HCT116 (cell line): ENCODE measurements around the gene GPR142. TPM values are rescaled to one million over a fixed set of nuclear protein-coding genes. Genes with fewer than 3 reads are reported as not detected.

Experiments
- ATAC-seq: fragments of 200-7000 bp; cut with Tn5 transposase; 2 replicates; pipeline ENCODE4 v1.9.1; 2020; ENCODE audit warnings: mild to moderate bottlenecking, moderate library complexity
- BruUV-seq: library from RNA; stranded (reverse); fragments of 400-500 nt; replicated peaks from 2 replicates; lab custom pipeline; 2021; lab: Mats Ljungman, UMichigan
- CTCF ChIA-PET: fragments of 300-600 bp; sonication (Branson Sonifier 250); formaldehyde crosslinking; loops from one replicate; lab custom pipeline; 2021; ENCODE audit warnings: antibody characterized with exemption; lab: Charles Lee
- POLR2A ChIA-PET: fragments of 300-600, 350-600 bp; sonication (Branson Sonifier 250); formaldehyde crosslinking; loops from one replicate; lab custom pipeline; 2021; ENCODE audit warnings: antibody characterized with exemption; lab: Charles Lee
- RAD21 ChIA-PET, 2 experiments: fragments of 300-600 bp; sonication (Branson Sonifier 250); formaldehyde crosslinking; loops; one replicate each; lab custom pipeline; 2023; ENCODE audit warnings: low total read pairs in 2 of 2; ENCODE audit not compliant: uncharacterized antibody in 2 of 2, unreplicated experiment in 2 of 2, low non-redundant PET in 1 of 2; lab: Charles Lee
- DNase-seq: peaks from one replicate; pipeline ENCODE4 v3.0.0-alpha.2; 2010; ENCODE audit warnings: low read depth, low spot score
- H2AFZ ChIP-seq: fragments of 200-600 bp; shearing (Covaris generic), sonication (generic); 2 replicates; pipeline ENCODE4 v1.6.1; 2017; ENCODE audit warnings: low read depth, mixed run types, mixed read lengths, antibody characterized with exemption, low read length; ENCODE audit not compliant: poor library complexity, severe bottlenecking
- H3K27ac ChIP-seq: 2 replicates; pipeline ENCODE4 v1.5.1; 2012; ENCODE audit warnings: low read depth, low read length
- H3K27me3 ChIP-seq: fragments of 200-600 bp; sonication (generic); 2 replicates; pipeline ENCODE4 v1.6.1; 2016; ENCODE audit warnings: mixed run types, low read length, mixed read lengths; ENCODE audit not compliant: insufficient read depth
- H3K36me3 ChIP-seq, 2 experiments: fragments of 200-500 bp in 1 of 2; fragments of 200-600 bp in 1 of 2; sonication (Bioruptor generic) in 1 of 2; sonication (generic) in 1 of 2; 2 replicates each; pipeline versions ENCODE4 v1.5.1 to v1.6.1; 2014 to 2016; ENCODE audit warnings: low read length in 2 of 2, inconsistent platforms in 1 of 2, mixed read lengths in 1 of 2, mixed run types in 1 of 2; ENCODE audit not compliant: insufficient read depth in 2 of 2, control insufficient read depth in 1 of 2
- H3K4me1 ChIP-seq, 2 experiments: fragments of 200-600 bp in 1 of 2; sonication (generic) in 1 of 2; 2 replicates each; pipeline versions ENCODE4 v1.5.1 to v1.6.1; 2012 to 2017; ENCODE audit warnings: low read length in 2 of 2, inconsistent platforms in 1 of 2, mild to moderate bottlenecking in 1 of 2, mixed read lengths in 1 of 2, mixed run types in 1 of 2, moderate library complexity in 1 of 2; ENCODE audit not compliant: insufficient read depth in 2 of 2, control insufficient read depth in 1 of 2
- H3K4me2 ChIP-seq: fragments of 200-600 bp; sonication (generic); 2 replicates; pipeline ENCODE4 v1.6.1; 2017; ENCODE audit warnings: mixed run types, low read length, mixed read lengths
- H3K4me3 ChIP-seq, 2 experiments: fragments of 200-600 bp in 1 of 2; sonication (generic) in 1 of 2; replicated peaks in 1 of 2; 2 replicates each; pipeline ENCODE4 v1.5.1; 2011 to 2016; ENCODE audit warnings: low read length in 2 of 2, control low read depth in 1 of 2, low read depth in 1 of 2, mild to moderate bottlenecking in 1 of 2, mixed read lengths in 1 of 2, mixed run types in 1 of 2
- H3K79me2 ChIP-seq: fragments of 200-600 bp; sonication (generic); 2 replicates; pipeline ENCODE4 v1.6.1; 2017; ENCODE audit warnings: mild to moderate bottlenecking, mixed run types, low read length, moderate library complexity, mixed read lengths; ENCODE audit not compliant: insufficient read depth
- H3K9ac ChIP-seq: fragments of 200-600 bp; sonication (generic); 2 replicates; pipeline ENCODE4 v1.6.1; 2016; ENCODE audit warnings: low read length, mixed read lengths
- H3K9me2 ChIP-seq: fragments of 200-600 bp; sonication (generic), shearing (Covaris generic); 2 replicates; pipeline ENCODE4 v1.6.1; 2017; ENCODE audit warnings: mixed run types, mild to moderate bottlenecking, moderate library complexity; ENCODE audit not compliant: insufficient read depth
- H3K9me3 ChIP-seq, 2 experiments: fragments of 200-500 bp in 1 of 2; fragments of 200-600 bp in 1 of 2; sonication (Bioruptor generic) in 1 of 2; sonication (generic) in 1 of 2; 2 replicates each; pipeline ENCODE4 v1.6.1; 2014 to 2017; ENCODE audit warnings: low read length in 2 of 2, mixed read lengths in 2 of 2, inconsistent platforms in 1 of 2, low read depth in 1 of 2, mild to moderate bottlenecking in 1 of 2, mixed run types in 1 of 2, moderate library complexity in 1 of 2; ENCODE audit not compliant: control insufficient read depth in 1 of 2, insufficient read depth in 1 of 2
- H4K20me1 ChIP-seq: fragments of 200-600 bp; sonication (generic), shearing (Covaris generic); 2 replicates; pipeline ENCODE4 v1.6.1; 2017; ENCODE audit warnings: mixed run types, mild to moderate bottlenecking, moderate library complexity; ENCODE audit not compliant: insufficient read depth
- CTCF ChIP-seq, 3 experiments: fragments of 200-600 bp in 1 of 3; sonication (generic) in 1 of 3; IDR thresholded peaks in 2 of 3; conservative IDR thresholded peaks in 1 of 3; 2 replicates each; pipeline ENCODE4 v1.5.1; 2012 to 2017; ENCODE audit warnings: low read depth in 2 of 3, low read length in 2 of 3, antibody characterized with exemption in 1 of 3, borderline replicate concordance in 1 of 3, control low read depth in 1 of 3, mild to moderate bottlenecking in 1 of 3, mixed read lengths in 1 of 3, mixed run types in 1 of 3, moderate library complexity in 1 of 3; ENCODE audit not compliant: insufficient read depth in 1 of 3
- EGR1 ChIP-seq: IDR thresholded peaks from 2 replicates; pipeline ENCODE4 v1.6.1; 2012; ENCODE audit warnings: low read depth
- MAX ChIP-seq: IDR thresholded peaks from 2 replicates; pipeline ENCODE4 v1.6.1; 2012
- POLR2A ChIP-seq: IDR thresholded peaks from 2 replicates; pipeline ENCODE4 v1.7.0; 2011; ENCODE audit warnings: borderline replicate concordance; ENCODE audit not compliant: insufficient read depth, insufficient read length; ENCODE audit errors: extremely low read depth
- POLR2AphosphoS5 ChIP-seq: IDR thresholded peaks from 2 replicates; pipeline ENCODE4 v1.6.1; 2011; ENCODE audit warnings: mild to moderate bottlenecking, low read depth, low read length, moderate library complexity
- SIN3A ChIP-seq: IDR thresholded peaks from 2 replicates; pipeline ENCODE4 v1.6.1; 2012; ENCODE audit warnings: low read depth
- SRF ChIP-seq: IDR thresholded peaks from 2 replicates; pipeline ENCODE4 v1.6.1; 2012; ENCODE audit warnings: low read depth
- ZBTB33 ChIP-seq: IDR thresholded peaks from 2 replicates; pipeline ENCODE4 v1.6.1; 2011; ENCODE audit warnings: mild to moderate bottlenecking, low read length, moderate library complexity; ENCODE audit not compliant: insufficient replicate concordance; ENCODE audit errors: extremely low read depth
- ZFX ChIP-seq: fragments of 450-650 bp; IDR thresholded peaks from 2 replicates; pipeline ENCODE4 v1.6.1; 2017
- ZNF274 ChIP-seq: fragments of 200-500 bp; sonication (Bioruptor generic); IDR thresholded peaks from 2 replicates; pipeline ENCODE4 v1.6.1; 2014; ENCODE audit warnings: mild to moderate bottlenecking, low read depth, low read length, inconsistent platforms
- intact Hi-C: fragments of 100-400 bp; cut with micrococcal nuclease; formaldehyde crosslinking; loops from 2 replicates; pipeline ENCODE4 v1.10.0; 2022
- total RNA-seq: library from RNA; stranded (reverse); gene quantifications from one replicate; pipeline ENCODE4 v1.2.1, GENCODE V29; 2021; ENCODE audit not compliant: unreplicated experiment

GPR142 gene
- total RNA-seq, 1 experiment from 2014 or later: not detected

GRCh38 chr17:74390680-74391653 is 23.7 kb downstream of the GPR142 start:
- ChIA-PET CTCF (interaction anchor here (0.5 to 1.6 kb wide), 5 partner anchors 12 to 47 kb away, joined by 3 to 7 read pairs (median 3); partner anchors contain the start of gene GPR142), POLR2A (no interaction called here), RAD21 (interaction anchor here in 1 of 2 experiments (1.0 kb wide), 1 partner anchor 12 kb away, joined by 4 read pairs; no protein-coding TSS in a partner anchor)
- H4K20me1 ChIP-seq: no peaks in the 10 kb centered on the region
- no TSS peak for BruUV-seq
- DNase-seq: no peak
- H2AFZ ChIP-seq: no peak overlapping the region
- H3K4me2 ChIP-seq: no peak overlapping the region
- ATAC-seq: no peak
- H3K36me3 ChIP-seq: no peaks in the 10 kb centered on the region
- no peaks in the 10 kb centered on the region for H3K9me3 ChIP-seq
- H3K9ac ChIP-seq: no peak overlapping the region
- H3K79me2 ChIP-seq: no peaks in the 10 kb centered on the region
- no peak overlapping the region for H3K27ac ChIP-seq
- H3K4me1 ChIP-seq: peaks cover 0 to 12% of the 10 kb centered on the region in 2 experiments; a peak in 2 of 4 replicates
- intact Hi-C loops: no loop called here
- no peaks in the 10 kb centered on the region for H3K9me2 ChIP-seq
- no peaks in the 10 kb centered on the region for H3K27me3 ChIP-seq
- H3K4me3 ChIP-seq: no peak overlapping the region
- TF ChIP-seq EGR1 (no peak), ZBTB33 (no peak), SIN3A (no peak), SRF (no peak)

GRCh38 chr17:74391771-74392170 is 24.5 kb downstream of the GPR142 start:
- Histone ChIP-seq H3K4me2 (no peak overlapping the region), H3K4me3 (no peak overlapping the region), H3K9me3 (no peaks in the 10 kb centered on the region), H3K27ac (no peak overlapping the region), H3K27me3 (no peaks in the 10 kb centered on the region), H3K79me2 (no peaks in the 10 kb centered on the region), H3K4me1 (peaks cover 0 to 6% of the 10 kb centered on the region in 2 experiments; a peak in 2 of 4 replicates), H2AFZ (no peak overlapping the region), H4K20me1 (no peaks in the 10 kb centered on the region), H3K9ac (no peak overlapping the region), H3K36me3 (no peaks in the 10 kb centered on the region), H3K9me2 (no peaks in the 10 kb centered on the region)
- no peak for ATAC-seq
- no peak for DNase-seq
- intact Hi-C loops: no loop called here
- ChIA-PET POLR2A (no interaction called here), RAD21 (interaction anchor here in 1 of 2 experiments (1.0 kb wide), 1 partner anchor 12 kb away, joined by 4 read pairs; no protein-coding TSS in a partner anchor), CTCF (interaction anchor here (1.2 to 1.6 kb wide), 3 partner anchors 12 to 46 kb away, joined by 3 to 7 read pairs (median 3); partner anchors contain the start of gene GPR142)
- no TSS peak for BruUV-seq
- TF ChIP-seq SIN3A: no peak
- TF ChIP-seq CTCF (IDR thresholded peaks at IDR 0.05 in 2 of 3, conservative IDR thresholded peaks at IDR 0.05 in 1 of 3; ENCODE audit: borderline replicate concordance in 1 of 3, insufficient read depth in 1 of 3, low read depth in 2 of 3, low read length in 2 of 3): no peak
- no peak for TF ChIP-seq POLR2AphosphoS5
- no peak for TF ChIP-seq ZBTB33
- TF ChIP-seq POLR2A: no peak
- no peak for TF ChIP-seq ZNF274
- TF ChIP-seq ZFX: no peak
- no peak for TF ChIP-seq MAX
